Measurements from ENCODE around the gene KLF11. TPM values are rescaled to one million over a fixed set of nuclear protein-coding genes. Genes with fewer than 3 reads are reported as not detected.

KLF11 gene
- total RNA-seq, 1 donor from 2014 or later, result 6.6 TPM

GRCh38 chr2:10016802-10017258, 26.5 kb upstream of the KLF11 start:
- no peak overlapping the region for H3K4me3 ChIP-seq (ENCODE audit: low read depth, low read length)
- no peak for TF ChIP-seq CTCF (IDR thresholded peaks at IDR 0.05; ENCODE audit: insufficient read depth, low read length, severe bottlenecking)

DNA sequence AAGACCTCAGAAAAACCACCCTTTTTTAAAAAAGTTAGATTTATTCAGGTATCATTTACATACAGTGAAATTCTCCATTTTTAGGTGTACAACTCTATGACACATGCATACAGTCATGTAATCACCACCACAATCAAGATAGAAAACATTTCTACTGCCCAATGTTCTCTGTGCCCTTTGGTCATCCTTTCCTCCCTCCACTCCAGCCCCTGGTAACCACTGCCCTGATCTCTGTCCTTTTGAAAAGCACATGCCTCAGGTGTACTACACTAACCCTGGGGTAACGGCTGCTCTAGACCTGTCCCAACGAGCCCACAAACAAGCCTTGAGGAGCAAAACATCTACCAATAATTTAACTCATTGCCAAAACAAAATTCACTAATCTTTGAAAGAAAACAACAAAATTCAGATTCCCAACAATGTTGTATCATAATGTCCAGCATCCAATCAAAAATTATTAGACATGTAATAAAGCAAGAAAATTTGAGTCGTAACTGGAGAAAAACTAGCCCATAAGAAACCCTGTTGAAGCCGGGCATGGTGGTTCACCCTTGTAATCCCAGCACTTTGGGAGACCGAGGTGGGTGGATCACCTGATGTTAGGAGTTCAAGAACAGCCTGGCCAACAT, 25.9 kb upstream of the KLF11 start:
- no peak for DNase-seq (ENCODE audit: low read depth)
- H3K36me3 ChIP-seq (ENCODE audit: control insufficient read depth, insufficient read depth, low read length), result no peaks in the 10 kb centered on the region
- FAIRE-seq, result no peak
- no peaks in the 10 kb centered on the region for H3K27me3 ChIP-seq (ENCODE audit: control insufficient read depth, insufficient read depth, low read length)
- no peak for TF ChIP-seq CTCF (IDR thresholded peaks at IDR 0.05; ENCODE audit: insufficient read depth, low read length, severe bottlenecking)
- no peak overlapping the region for H3K4me3 ChIP-seq (ENCODE audit: low read depth, low read length)

More at GRCh38 chr2:10016802-10017258, 26.5 kb upstream of the KLF11 start:
- no peaks in the 10 kb centered on the region for H3K36me3 ChIP-seq (ENCODE audit: control insufficient read depth, insufficient read depth, low read length)
- FAIRE-seq, result peak; percentile 43
- no peaks in the 10 kb centered on the region for H3K27me3 ChIP-seq (ENCODE audit: control insufficient read depth, insufficient read depth, low read length)
- DNase-seq (ENCODE audit: low read depth), result no peak

DNA sequence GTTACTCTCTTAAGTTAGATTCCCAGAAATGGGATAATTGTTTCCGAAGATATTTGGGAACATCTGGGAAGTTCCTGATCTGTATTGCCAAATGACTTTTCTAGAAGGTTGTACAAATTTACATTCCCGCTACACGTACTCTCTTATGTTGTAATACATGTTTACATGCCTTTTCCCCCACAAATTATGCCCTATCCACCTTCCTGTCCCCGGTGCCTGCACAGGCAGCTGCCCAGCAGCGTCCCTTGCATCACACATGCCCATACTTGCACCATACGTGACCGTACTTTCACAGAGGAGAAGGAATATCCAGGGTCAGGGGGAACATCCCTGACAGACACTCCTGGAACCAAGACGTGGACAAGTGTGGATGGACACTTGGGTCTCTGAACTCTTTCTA, 24.2 kb upstream of the KLF11 start:
- Histone ChIP-seq H3K4me3 (ENCODE audit: low read depth, low read length) (no peak overlapping the region), H3K36me3 (ENCODE audit: control insufficient read depth, insufficient read depth, low read length) (no peaks in the 10 kb centered on the region), H3K27me3 (ENCODE audit: control insufficient read depth, insufficient read depth, low read length) (no peaks in the 10 kb centered on the region)
- DNase-seq (ENCODE audit: low read depth) (peak; percentile 92), FAIRE-seq (peak; percentile 94)
- TF ChIP-seq CTCF (IDR thresholded peaks at IDR 0.05; ENCODE audit: insufficient read depth, low read length, severe bottlenecking), result no peak

DNA sequence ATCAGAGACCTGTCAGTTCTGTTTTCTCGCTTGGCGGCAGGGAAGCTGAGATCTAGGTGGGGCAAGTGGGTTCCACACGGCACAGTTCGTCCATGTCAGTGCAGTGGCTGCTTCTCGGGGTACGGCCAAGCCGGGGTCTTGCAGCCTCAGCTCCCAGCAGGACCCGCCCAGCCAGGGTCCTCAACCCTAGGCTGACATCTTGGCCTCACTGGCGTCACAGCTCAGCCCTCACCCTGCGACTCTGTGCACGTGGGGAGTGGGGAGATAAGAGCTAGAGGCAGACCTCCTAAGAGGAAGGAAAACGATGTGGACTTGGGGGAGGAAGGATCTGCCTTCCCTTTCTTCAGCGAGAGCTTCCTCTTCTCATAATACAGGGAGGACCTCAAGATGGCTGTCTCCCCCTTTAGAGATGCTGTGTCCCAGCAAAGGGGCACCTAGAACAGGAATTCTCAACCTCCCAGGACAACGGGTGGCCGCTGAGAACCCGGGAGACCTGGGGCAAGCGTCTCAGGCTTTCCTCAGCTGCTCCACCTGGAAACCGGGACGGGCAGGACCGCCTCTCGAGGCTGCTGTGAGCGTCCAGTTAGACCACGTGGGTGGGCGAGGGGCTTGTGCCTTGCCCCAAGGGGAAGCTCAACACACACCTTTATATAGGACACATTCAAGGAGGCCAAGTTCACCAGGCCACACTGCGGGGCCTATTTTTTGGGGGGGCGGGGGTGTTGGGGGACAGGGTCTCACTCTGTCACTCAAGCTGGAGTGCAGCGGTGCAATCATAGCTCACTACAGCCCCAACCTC, 23.5 kb upstream of the KLF11 start:
- H3K4me3 ChIP-seq (ENCODE audit: low read depth, low read length), result no peak overlapping the region
- H3K27me3 ChIP-seq (ENCODE audit: control insufficient read depth, insufficient read depth, low read length), result no peaks in the 10 kb centered on the region
- no peak for TF ChIP-seq CTCF (IDR thresholded peaks at IDR 0.05; ENCODE audit: insufficient read depth, low read length, severe bottlenecking)
- no peaks in the 10 kb centered on the region for H3K36me3 ChIP-seq (ENCODE audit: control insufficient read depth, insufficient read depth, low read length)
- DNase-seq (ENCODE audit: low read depth), result no peak
- FAIRE-seq, result no peak

- no peaks in the 10 kb centered on the region for H3K36me3 ChIP-seq (ENCODE audit: control insufficient read depth, insufficient read depth, low read length)
- no peak for DNase-seq (ENCODE audit: low read depth)
- FAIRE-seq, result no peak
- H3K4me3 ChIP-seq (ENCODE audit: low read depth, low read length), result no peak overlapping the region
- TF ChIP-seq CTCF (IDR thresholded peaks at IDR 0.05; ENCODE audit: insufficient read depth, low read length, severe bottlenecking), result no peak
- no peaks in the 10 kb centered on the region for H3K27me3 ChIP-seq (ENCODE audit: control insufficient read depth, insufficient read depth, low read length)
These were observed 21.3 kb upstream of the KLF11 start for GRCh38 chr2:10022041-10022421.
